Suprapubic skin (tissue), 4 donors: Measurements from ENCODE around the gene CAMK1D. TPM values are rescaled to one million over a fixed set of nuclear protein-coding genes. Genes with fewer than 3 reads are reported as not detected.

Experiments used
- DNase-seq, 2 donors: peaks; one replicate each; pipeline ENCODE4 v3.0.0-alpha.2; 2019; ENCODE audit warnings: low spot score in 2 of 2
- H3K27ac ChIP-seq: fragments of 200-600 bp; sonication (generic); one replicate; pipeline ENCODE4 v1.5.1; 2019
- H3K27me3 ChIP-seq: fragments of 200-600 bp; sonication (generic); one replicate; pipeline ENCODE4 v1.5.1; 2019
- H3K36me3 ChIP-seq: fragments of 200-600 bp; sonication (generic); one replicate; pipeline ENCODE4 v1.5.1; 2019
- H3K4me1 ChIP-seq: fragments of 200-600 bp; sonication (generic); one replicate; pipeline ENCODE4 v1.5.1; 2019
- H3K4me3 ChIP-seq: fragments of 200-600 bp; sonication (generic); one replicate; pipeline ENCODE4 v1.5.1; 2019; ENCODE audit warnings: mild to moderate bottlenecking
- H3K9me3 ChIP-seq: fragments of 200-600 bp; sonication (generic); one replicate; pipeline ENCODE4 v1.5.1; 2019
- EP300 ChIP-seq: sonication (generic); formaldehyde crosslinking; IDR thresholded peaks from one replicate; pipeline ENCODE4 v1.6.1; 2017; ENCODE audit warnings: antibody characterized with exemption
- POLR2A ChIP-seq, 2 donors: fragments of 450-650 bp; IDR thresholded peaks; one replicate each; pipeline ENCODE4 v1.6.1; 2017; ENCODE audit warnings: antibody characterized with exemption in 2 of 2, mild to moderate bottlenecking in 2 of 2, moderate library complexity in 2 of 2
- POLR2AphosphoS5 ChIP-seq, 3 donors: sonication (generic); formaldehyde crosslinking; IDR thresholded peaks; one replicate each; pipeline ENCODE4 v1.6.1; 2017; ENCODE audit warnings: antibody characterized with exemption in 3 of 3
- whole genome bisulfite sequencing: methylation state at CpG from one replicate; pipeline ENCODE4 v1.1.5; 2018; 5-methylcytosine and 5-hydroxymethylcytosine counted together
- total RNA-seq, 4 donors: library from RNA; depleted of rRNA; stranded (reverse); fragments of >200 nt; gene quantifications; one replicate each; pipeline ENCODE4 v1.1.0, GENCODE V29; 2016
- TF ChIP-seq, protein P1 (sequence below), 2 donors: fragments of 200-600 bp in 1 of 2; fragments of 450-650 bp in 1 of 2; sonication (generic) in 1 of 2; IDR thresholded peaks; one replicate each; pipeline ENCODE4 v1.5.1; 2016 to 2019; ENCODE audit warnings: antibody characterized with exemption in 2 of 2, mild to moderate bottlenecking in 1 of 2, moderate library complexity in 1 of 2

Gene CAMK1D
- total RNA-seq, 4 donors from 2014 or later: 26.4 to 31.3 (median 30.2) TPM

GRCh38 chr10:12771981-12772760 lies 422.8 kb downstream of the CAMK1D start:
- TF ChIP-seq POLR2A (IDR thresholded peaks at IDR 0.05) (no peak), POLR2AphosphoS5 (IDR thresholded peaks at IDR 0.05) (no peak), EP300 (no peak)
- TF ChIP-seq, protein P1, sequence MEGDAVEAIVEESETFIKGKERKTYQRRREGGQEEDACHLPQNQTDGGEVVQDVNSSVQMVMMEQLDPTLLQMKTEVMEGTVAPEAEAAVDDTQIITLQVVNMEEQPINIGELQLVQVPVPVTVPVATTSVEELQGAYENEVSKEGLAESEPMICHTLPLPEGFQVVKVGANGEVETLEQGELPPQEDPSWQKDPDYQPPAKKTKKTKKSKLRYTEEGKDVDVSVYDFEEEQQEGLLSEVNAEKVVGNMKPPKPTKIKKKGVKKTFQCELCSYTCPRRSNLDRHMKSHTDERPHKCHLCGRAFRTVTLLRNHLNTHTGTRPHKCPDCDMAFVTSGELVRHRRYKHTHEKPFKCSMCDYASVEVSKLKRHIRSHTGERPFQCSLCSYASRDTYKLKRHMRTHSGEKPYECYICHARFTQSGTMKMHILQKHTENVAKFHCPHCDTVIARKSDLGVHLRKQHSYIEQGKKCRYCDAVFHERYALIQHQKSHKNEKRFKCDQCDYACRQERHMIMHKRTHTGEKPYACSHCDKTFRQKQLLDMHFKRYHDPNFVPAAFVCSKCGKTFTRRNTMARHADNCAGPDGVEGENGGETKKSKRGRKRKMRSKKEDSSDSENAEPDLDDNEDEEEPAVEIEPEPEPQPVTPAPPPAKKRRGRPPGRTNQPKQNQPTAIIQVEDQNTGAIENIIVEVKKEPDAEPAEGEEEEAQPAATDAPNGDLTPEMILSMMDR (IDR thresholded peaks at IDR 0.05): no peak
- Histone ChIP-seq H3K9me3 (no peaks in the 10 kb centered on the region), H3K36me3 (no peaks in the 10 kb centered on the region), H3K4me3 (no peak overlapping the region), H3K27me3 (no peaks in the 10 kb centered on the region), H3K4me1 (no peaks in the 10 kb centered on the region), H3K27ac (no peak overlapping the region)
- WGBS: 90% methylated on average over 19 of the region's 19 CpGs
- DNase-seq: no peak

DNA sequence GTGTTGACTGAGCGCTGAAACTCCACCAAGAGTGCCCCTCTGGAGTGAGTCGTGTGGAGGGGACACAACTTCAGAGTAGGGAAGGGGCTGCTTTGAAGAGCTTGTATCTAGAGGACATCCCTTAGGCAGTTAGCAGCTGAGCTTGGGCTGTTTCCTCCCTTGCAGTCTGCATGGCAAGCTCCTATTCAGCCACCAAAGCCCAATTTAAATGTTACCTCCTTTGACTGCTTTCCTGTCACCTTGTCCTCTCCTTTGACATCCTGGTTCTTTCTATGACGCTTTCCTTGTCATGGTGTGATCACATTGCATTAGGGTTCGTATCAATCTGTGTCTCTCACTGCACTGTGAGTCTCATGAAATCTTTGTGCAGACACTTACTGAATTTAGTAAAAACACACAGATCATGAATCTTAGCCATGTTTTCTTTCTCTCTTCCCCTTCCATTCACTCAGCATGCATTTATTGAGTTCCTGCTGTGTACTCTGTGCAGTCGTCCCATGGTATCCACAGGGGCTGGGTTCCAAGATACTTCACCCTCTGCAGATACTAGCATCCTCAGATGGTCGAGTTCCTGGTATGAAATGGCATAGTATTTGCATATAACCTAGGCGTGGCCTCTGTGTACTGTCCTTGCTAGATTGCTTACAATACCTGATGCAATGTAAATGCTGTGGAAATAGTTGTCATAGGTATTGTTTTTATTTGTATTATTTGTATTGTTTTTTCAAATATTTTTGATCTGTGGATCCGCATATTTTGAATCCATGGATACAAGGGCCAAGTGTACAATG lies 423.6 kb downstream of the CAMK1D start:
- H3K27me3 ChIP-seq: no peaks in the 10 kb centered on the region
- WGBS: 89% methylated on average over 8 of the region's 8 CpGs
- no peaks in the 10 kb centered on the region for H3K36me3 ChIP-seq
- no peak overlapping the region for H3K27ac ChIP-seq
- H3K4me3 ChIP-seq: no peak overlapping the region
- no peaks in the 10 kb centered on the region for H3K9me3 ChIP-seq
- peaks cover 6% of the 10 kb centered on the region for H3K4me1 ChIP-seq
- no peak for TF ChIP-seq POLR2A (IDR thresholded peaks at IDR 0.05)
- TF ChIP-seq, protein P1 (IDR thresholded peaks at IDR 0.05): no peak
- DNase-seq: no peak

DNA sequence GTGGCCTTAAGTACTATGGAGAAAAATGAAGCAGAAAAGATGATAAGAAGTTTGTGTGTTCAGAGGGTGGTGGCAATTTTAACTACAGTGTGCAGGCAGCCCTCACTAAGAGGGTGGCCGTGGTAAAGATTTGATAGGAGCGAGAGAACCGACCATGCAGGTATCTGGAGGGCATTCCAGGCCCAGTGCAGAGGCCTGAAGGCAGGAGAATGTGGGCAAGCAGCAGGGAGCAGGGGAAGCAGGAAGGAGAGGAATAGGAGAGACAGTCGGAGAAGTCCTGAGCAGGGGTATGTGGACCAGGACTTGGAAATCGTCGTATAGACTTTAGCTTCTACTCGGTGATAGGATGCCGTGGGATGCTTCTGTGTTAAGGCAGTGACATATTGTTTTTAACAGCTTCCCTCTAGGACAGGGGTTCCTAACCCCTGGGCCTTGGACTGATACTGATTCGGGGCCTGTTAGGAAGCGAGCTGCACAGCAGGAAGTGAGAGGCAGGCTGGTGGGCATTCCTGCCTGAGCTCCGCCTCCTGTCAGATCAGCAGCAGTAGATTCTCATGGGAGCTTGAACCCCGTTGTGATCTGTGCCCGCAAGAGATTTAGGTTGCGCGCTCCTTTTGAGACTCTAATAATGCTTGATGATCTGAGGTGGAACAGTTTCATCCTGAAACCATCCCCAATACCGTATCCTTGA lies 425.0 kb downstream of the CAMK1D start:
- Histone ChIP-seq H3K9me3 (no peaks in the 10 kb centered on the region), H3K4me1 (peaks cover 8% of the 10 kb centered on the region), H3K36me3 (no peaks in the 10 kb centered on the region), H3K27ac (no peak overlapping the region), H3K27me3 (no peaks in the 10 kb centered on the region), H3K4me3 (no peak overlapping the region)
- DNase-seq: no peak
- WGBS: 87% methylated on average over 16 of the region's 16 CpGs
- TF ChIP-seq EP300: no peak
- TF ChIP-seq, protein P1 (IDR thresholded peaks at IDR 0.05): no peak
- TF ChIP-seq POLR2A (IDR thresholded peaks at IDR 0.05): no peak
- no peak for TF ChIP-seq POLR2AphosphoS5 (IDR thresholded peaks at IDR 0.05)

DNA sequence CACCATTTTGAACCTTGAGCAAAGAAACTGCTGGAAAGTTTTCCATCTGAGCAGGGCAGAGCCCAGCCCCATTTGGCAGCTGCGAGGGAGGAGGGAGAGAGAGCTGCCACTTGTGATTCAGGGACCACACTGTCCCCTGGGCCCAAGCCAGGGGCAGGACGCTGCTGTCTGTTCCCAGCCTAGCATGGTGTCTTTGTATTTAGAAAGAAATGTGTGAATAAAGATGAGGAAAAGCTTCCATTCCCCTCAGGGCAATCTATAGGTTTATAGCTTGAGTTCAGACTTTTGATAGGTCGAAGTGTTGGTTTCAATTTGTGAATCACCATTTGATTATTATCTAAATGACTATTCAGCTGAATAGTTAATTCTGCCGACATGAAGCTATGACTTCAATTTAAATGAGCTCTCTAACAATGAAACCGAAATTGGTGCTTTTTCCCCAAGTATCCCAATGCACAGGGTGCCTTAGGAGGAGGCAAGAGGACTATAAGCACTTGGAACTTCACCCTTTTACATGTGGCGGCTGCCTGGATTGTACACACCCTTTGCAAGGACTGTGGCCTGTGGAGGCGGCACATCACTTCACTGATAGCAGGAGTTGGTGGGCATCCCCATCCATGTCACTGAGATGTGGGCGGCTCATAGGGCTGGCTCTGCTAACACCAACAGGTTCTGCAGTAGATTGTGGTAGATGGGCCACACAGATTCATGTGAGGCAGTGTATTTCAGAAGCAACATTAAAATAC lies 428.7 kb downstream of the CAMK1D start:
- Histone ChIP-seq H3K27ac (no peak overlapping the region), H3K4me1 (peaks cover 18% of the 10 kb centered on the region), H3K9me3 (no peaks in the 10 kb centered on the region), H3K4me3 (no peak overlapping the region), H3K27me3 (no peaks in the 10 kb centered on the region), H3K36me3 (no peaks in the 10 kb centered on the region)
- WGBS: 40% methylated on average over 8 of the region's 8 CpGs
- no peak for DNase-seq
- no peak for TF ChIP-seq POLR2A (IDR thresholded peaks at IDR 0.05)
- no peak for TF ChIP-seq POLR2AphosphoS5 (IDR thresholded peaks at IDR 0.05)
- no peak for TF ChIP-seq EP300
- TF ChIP-seq, protein P1 (IDR thresholded peaks at IDR 0.05): no peak
